ENCODE measurements around the gene PIGS. TPM values are rescaled to one million over a fixed set of nuclear protein-coding genes. Genes with fewer than 3 reads are reported as not detected.

The PIGS gene
- total RNA-seq, 1 donor: 49.9 TPM

- no peaks in the 10 kb centered on the region for H4K20me1 ChIP-seq (ENCODE audit: insufficient read depth, low read length)
- H3K27ac ChIP-seq (ENCODE audit: low read depth, low read length): no peak overlapping the region
- H2AFZ ChIP-seq (ENCODE audit: low read length): no peak overlapping the region
- no peak overlapping the region for H3K4me3 ChIP-seq (ENCODE audit: insufficient read depth, low read length)
- no peaks in the 10 kb centered on the region for H3K79me2 ChIP-seq (ENCODE audit: insufficient read depth, low read length)
- DNase-seq (ENCODE audit: insufficient read length, low spot score, missing footprints): no peak
- H3K4me2 ChIP-seq (ENCODE audit: insufficient read depth, low read length): no peak overlapping the region
- H3K36me3 ChIP-seq (ENCODE audit: insufficient read depth, low read length): no peaks in the 10 kb centered on the region
- TF ChIP-seq CTCF (IDR thresholded peaks at IDR 0.05; ENCODE audit: extremely low read depth, low read depth, low read length): no peak
- H3K4me1 ChIP-seq (ENCODE audit: insufficient read depth, low read length): peaks cover 10% of the 10 kb centered on the region
- no peaks in the 10 kb centered on the region for H3K27me3 ChIP-seq (ENCODE audit: insufficient read depth, low read length)
- H3K9me3 ChIP-seq (ENCODE audit: low read depth, low read length): no peaks in the 10 kb centered on the region
Measured at GRCh38 chr17:28537219-28537610, 34.1 kb downstream of the PIGS start.

GRCh38 chr17:28536532-28537218 lies 34.6 kb downstream of the PIGS start:
- Histone ChIP-seq H3K27ac (ENCODE audit: low read depth, low read length) (no peak overlapping the region), H2AFZ (ENCODE audit: low read length) (no peak overlapping the region), H4K20me1 (ENCODE audit: insufficient read depth, low read length) (no peaks in the 10 kb centered on the region), H3K79me2 (ENCODE audit: insufficient read depth, low read length) (no peaks in the 10 kb centered on the region), H3K27me3 (ENCODE audit: insufficient read depth, low read length) (no peaks in the 10 kb centered on the region), H3K4me2 (ENCODE audit: insufficient read depth, low read length) (no peak overlapping the region), H3K4me1 (ENCODE audit: insufficient read depth, low read length) (peaks cover 11% of the 10 kb centered on the region), H3K36me3 (ENCODE audit: insufficient read depth, low read length) (no peaks in the 10 kb centered on the region), H3K9me3 (ENCODE audit: low read depth, low read length) (no peaks in the 10 kb centered on the region), H3K4me3 (ENCODE audit: insufficient read depth, low read length) (no peak overlapping the region)
- TF ChIP-seq CTCF (IDR thresholded peaks at IDR 0.05; ENCODE audit: extremely low read depth, low read depth, low read length): no peak
- DNase-seq (ENCODE audit: insufficient read length, low spot score, missing footprints): peak; percentile 82

- H3K36me3 ChIP-seq (ENCODE audit: insufficient read depth, low read length): no peaks in the 10 kb centered on the region
Measured at GRCh38 chr17:28534740-28535375, 36.5 kb downstream of the PIGS start.

More at GRCh38 chr17:28534740-28535375, 36.5 kb downstream of the PIGS start:
- no peaks in the 10 kb centered on the region for H3K9me3 ChIP-seq (ENCODE audit: low read depth, low read length)
- H4K20me1 ChIP-seq (ENCODE audit: insufficient read depth, low read length): no peaks in the 10 kb centered on the region
- H3K4me2 ChIP-seq (ENCODE audit: insufficient read depth, low read length): no peak overlapping the region
- H2AFZ ChIP-seq (ENCODE audit: low read length): no peak overlapping the region
- H3K4me1 ChIP-seq (ENCODE audit: insufficient read depth, low read length): peaks cover 11% of the 10 kb centered on the region
- no peak overlapping the region for H3K27ac ChIP-seq (ENCODE audit: low read depth, low read length)
- no peak overlapping the region for H3K4me3 ChIP-seq (ENCODE audit: insufficient read depth, low read length)
- TF ChIP-seq CTCF (IDR thresholded peaks at IDR 0.05; ENCODE audit: extremely low read depth, low read depth, low read length): no peak
- H3K27me3 ChIP-seq (ENCODE audit: insufficient read depth, low read length): no peaks in the 10 kb centered on the region
- H3K79me2 ChIP-seq (ENCODE audit: insufficient read depth, low read length): no peaks in the 10 kb centered on the region
- DNase-seq (ENCODE audit: insufficient read length, low spot score, missing footprints): peak; percentile 72

Measured in osteoblast (primary cell).